ENCODE data around the gene ZNF559.
"Not testable (repeated sequence)": the region's sequence is repeated elsewhere in the genome, so short reads cannot be mapped to it uniquely, and the experiment has no call there.

Gene ZNF559

DNA sequence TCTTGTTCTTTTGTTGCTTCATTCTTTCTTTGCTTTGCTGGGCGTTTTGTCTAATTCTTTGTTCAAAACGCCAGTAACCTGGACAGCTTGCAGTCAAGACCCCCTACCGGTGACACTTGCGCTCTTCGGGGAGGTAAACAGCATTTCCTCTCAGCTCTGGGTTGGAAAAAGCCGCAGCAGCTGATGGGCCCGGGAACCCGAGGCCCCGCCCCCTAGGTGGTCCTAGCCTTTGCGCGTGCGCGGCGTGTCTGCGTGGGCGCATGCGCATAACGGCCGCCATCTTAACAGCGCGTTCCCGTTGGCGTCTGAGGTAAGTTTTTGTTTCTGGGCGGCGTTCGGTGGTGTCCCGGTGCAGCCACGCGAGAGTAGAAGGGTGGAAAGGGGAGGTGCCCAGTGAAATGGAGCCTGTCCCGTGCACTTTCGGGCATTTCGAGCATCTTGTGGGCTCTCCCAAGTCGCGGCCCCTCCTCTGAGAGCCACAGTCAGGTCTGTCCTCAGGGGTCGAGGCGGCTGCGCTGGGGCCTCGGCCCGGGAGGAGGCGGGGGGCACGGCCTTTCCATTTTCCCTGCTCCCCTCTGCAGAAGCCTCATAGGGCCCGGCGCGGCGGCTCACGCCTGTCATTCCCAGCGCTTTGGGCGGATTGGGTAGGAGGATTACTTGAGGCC is at the start of gene ZNF559:
TSS of gene ZNF559 (plus strand) at position 261 of the 665 bp plus-strand sequence. CDS start 14,371 bp downstream, outside the sequence.
- peak; percentile 97 for DNase-seq

DNA sequence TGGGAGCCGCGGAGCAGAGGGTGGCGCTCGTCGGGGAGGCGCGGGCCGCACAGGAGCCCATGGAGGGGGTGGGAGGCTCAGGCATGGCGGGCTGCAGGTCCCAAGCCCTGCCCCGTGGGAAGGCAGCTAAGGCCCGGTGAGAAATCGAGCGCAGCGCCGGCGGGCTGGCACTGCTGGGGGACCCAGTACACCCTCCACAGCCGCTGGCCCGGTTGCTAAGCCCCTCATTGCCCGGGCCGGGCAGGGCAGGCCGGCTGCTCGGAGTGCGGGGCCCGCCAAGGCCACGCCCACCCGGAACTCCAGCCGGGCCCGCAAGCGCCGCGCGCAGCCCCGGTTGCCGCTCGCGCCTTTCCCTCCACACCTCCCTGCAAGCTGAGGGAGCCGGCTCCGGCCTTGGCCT is 40.5 kb upstream of the ZNF559 start:
- peak; percentile 14 for DNase-seq

GRCh38 chr19:9289231-9289884 is 34.6 kb upstream of the ZNF559 start:
- DNase-seq = no peak

GRCh38 chr19:9295411-9295849 is 28.5 kb upstream of the ZNF559 start:
- no peak for DNase-seq

DNA sequence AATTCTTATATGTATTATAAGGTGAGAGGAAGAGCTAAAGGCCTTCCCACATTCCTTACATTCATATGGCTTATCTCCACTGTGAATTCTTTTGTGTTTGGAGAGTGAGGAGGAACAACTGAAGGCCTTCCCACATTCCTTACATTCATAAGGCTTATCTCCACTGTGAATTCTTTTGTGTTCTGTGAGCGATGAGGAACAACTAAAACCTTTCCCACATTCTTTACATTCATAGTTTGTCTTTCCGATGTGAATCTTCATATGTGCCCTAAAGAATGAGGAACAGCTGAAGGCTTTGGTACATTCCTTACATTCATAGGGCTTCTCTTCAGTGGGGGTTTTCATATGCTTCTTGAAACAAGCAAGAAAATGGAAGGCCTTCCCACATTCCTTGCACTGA is 27.6 kb upstream of the ZNF559 start:
- DNase-seq = no peak

- no peak for DNase-seq
Observed at GRCh38 chr19:9306443-9306842, 17.5 kb upstream of the ZNF559 start.

DNA sequence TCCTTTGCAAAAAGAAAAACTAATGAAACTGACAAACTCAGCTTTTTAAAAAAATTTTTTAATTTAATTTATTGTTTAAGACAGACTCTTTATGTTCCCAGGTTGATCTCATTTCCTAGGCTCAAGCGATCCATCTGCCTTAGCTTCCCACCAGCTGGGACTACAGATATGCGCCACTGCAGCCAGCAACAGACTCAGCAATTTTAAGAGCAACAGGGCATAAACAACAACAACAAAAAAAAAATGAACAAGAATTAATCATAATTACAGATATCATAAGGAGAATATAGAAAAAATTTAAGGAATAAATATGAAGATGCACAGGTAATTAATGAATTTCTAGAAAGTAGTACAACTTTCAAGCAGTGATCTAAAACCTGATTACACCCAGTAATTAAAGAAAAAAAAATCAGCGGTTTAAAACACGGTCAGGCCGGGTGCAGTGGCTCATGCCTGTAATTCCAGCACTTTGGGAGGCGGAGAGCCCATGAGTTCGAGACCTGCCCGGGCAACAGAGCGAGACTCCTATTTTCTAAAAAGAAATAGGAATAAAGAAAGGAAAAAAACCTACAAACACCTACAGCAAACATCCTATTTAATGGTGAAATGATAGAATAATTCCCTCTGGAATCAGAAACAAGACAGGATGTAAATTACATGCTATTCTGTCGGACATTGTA is 15.7 kb upstream of the ZNF559 start:
- DNase-seq = no peak

DNA sequence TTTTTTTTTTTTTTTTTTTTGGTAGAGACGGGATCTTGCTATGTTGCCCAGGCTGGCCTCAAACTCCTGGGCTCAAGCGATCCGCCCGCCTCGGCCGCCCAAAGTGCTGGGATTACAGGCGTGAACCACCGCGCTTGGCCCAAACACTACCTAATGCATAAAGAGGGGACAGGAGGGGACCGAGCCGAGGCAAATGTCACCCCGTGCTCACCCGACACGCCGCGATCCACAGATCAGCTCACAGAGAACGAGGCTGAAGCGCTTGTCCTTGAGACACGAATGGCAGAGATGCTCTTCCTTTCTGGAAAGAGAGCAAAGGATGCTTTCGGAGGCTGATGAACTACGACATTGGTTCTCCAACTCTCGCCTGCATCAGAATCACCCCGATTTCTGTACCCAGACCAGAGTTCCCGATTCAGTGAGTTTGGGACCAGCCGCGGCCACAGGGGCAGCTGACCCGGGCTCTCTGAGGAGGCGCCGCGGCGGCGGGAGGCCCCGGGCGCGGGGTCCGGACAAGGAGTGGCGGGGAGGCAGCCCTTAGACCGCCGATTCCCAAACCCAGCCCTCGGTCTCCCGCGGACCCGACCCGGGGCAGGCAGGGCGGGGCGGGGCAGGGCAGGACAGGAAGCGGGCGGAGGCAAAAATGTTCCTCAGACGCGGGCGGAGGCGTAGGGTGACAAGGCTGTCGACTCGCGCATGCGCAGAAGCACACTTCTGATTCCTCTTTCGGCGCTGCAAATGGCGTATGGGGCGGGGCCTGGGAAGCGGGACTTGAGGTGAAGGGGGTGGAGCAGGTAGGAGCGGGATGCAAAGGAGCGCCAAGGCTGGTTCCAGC is 14.6 kb upstream of the ZNF559 start, which contains the start of gene ZNF699:
TSS of gene ZNF699 (minus strand) at position 700 of the 835 bp plus-strand sequence. CDS start 4,719 bp downstream, outside the sequence.
- peak; percentile 99 for DNase-seq

DNA sequence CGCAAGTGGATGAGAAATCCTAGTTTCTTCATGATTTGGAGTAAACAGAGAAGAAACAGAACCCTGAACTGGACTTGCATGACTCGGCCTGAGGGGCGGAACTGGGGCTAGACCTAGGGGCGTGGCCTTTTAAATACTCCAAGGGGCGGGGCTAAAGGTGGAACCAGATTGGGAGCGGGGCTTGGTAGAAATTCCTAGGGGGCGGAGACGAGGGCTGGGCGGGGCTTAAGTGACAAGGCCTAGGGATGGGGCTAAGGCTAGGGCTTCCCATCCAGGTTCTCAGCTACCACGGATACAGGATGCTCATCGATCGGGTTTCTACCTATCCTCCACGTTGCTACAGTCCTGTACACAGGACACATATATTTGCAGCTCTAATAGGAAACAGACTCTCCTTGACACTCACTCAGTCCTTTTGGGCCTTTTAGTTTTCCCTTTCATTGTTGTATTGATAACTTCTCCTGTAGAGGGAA is 14.0 kb upstream of the ZNF559 start:
- no peak for DNase-seq

GRCh38 chr19:9313756-9314155 is 10.2 kb upstream of the ZNF559 start:
- DNase-seq = no peak

- no peak for DNase-seq
Observed at GRCh38 chr19:9321338-9321737, 2.6 kb upstream of the ZNF559 start.

- not testable (repeated sequence) for DNase-seq
Observed at GRCh38 chr19:9321756-9322155, 2.2 kb upstream of the ZNF559 start.

DNA sequence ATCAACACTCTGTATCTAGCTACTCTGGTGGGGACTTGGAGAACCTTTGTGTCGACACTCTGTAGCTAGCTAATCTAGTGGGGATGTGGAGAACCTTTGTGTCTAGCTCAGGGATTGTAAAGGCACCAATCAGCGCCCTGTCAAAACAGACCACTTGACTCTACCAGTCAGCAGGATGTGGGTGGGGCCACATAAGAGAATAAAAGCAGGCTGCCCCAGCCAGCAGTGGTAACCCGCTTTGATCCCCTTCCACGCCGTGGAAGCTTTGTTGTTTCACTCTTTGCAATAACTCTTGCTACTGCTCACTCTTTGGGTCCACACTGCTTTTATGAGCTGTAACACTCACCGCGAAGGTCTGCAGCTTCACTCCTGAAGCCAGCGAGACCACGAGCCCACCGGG is 1.8 kb upstream of the ZNF559 start:
- DNase-seq = not testable (repeated sequence)

DNA sequence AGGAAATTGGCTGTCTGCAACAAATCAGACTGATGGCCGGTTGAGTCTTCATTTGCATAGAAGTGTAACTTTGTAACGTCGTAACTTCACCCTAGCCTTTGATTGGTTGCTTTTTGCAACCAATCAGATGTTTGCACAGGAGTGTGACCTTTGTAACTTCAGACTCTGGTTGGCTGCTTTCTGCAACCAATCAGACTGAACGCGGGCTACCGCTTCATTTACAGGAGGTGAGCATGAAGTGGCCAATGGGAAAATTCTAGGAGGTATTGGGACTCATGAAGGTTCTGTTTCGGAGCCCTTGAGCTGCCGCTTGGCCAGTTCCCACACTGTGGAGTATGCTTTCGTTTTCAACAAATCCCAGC is 441 bp upstream of the ZNF559 start:
- DNase-seq = peak; percentile 33

DNA sequence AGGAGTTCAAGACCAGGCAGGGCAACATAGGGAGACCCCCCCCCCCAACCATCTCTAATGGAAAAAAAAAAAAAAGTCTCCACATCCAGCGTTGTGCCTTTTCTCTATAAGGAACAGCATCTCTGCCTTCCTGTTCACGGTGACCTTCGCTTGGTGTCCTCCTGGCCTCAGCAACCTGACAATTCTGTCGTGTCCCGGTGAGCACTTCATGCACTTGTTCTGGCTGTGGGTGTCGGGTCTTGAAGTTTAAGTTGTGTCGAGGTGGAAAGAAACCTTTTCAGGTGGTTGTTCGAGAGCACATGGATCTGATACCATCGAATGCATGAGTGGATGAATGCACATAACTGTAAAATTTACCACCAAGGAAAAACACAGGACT is 594 bp downstream of the ZNF559 start:
- DNase-seq = no peak

DNA sequence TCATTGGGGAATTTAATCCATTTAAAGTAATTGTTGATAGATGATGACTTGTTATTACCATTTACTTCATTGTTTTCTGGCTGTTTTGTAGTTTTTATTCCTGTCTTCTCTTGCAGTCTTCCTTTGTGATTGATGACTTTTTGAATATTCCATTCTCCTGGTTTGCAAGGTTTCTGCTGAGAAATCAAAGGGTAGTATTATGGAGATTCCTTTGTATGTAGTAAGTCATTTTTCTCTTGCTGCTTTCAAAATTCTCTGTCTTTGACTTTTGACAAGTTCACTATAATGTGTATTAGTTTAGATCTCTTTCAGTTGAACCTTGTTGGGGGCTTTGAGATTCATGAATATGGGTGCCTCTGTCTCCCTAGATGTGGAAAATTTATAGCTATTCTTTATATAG is 6.0 kb downstream of the ZNF559 start:
- DNase-seq = no peak

GRCh38 chr19:9342610-9343304 is 18.8 kb downstream of the ZNF559 start:
- DNase-seq = no peak

DNA sequence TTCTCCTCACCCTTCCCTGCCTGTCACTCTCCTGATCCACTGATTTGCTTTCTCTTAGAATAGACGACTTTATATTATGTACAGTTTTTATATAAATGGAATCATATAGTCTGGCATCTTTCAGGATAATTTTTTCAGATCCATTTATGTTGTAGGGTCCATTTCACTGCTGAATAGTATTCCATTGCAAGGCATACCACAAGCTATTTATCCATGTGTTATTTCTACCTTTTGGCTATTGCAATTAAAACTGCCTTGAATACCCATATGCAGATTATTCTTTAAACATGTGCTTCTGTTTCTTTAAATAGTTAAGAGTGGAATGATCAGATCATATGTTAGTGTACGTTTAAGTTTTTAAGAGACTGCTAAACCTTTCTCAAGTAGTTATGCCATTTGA is 21.0 kb downstream of the ZNF559 start:
- no peak for DNase-seq

DNA sequence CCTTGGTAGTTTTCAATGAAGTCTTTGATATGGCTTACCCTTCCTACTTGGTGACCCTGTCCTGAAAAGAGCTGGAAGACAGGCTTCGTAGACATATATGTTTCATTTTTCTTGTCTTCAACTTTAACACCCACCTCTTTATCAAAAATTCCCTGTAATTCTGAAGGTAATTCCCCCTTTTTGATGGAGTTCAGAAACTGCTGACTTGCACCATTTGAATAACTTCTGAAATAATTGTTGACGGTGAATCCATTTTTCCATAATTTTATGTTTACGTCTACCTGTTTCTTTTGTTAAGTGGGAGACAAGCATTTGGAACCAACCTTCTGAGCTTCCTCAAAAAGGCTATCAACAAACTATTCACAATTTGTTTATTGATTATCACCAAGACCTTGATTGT is 24.3 kb downstream of the ZNF559 start:
- no peak for DNase-seq

DNA sequence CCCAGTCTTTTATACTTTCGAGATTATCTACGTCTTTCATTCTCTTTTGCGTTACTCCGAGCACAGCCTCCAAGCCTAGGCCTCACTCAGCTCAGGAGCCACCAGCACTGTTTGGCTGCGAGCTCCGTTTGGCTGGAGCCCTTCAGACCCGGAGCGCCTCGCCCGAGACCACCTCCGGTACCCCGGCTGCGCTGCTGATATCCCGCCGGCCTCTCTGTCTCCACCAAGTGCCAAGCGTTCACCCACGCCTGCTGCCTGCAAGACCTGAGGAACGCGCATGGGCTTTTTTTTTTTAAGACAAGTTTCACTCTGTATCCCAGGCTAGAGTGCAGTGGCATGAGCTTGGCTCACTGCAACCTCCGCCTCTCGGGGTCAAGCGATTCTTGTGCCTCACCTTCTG is 24.7 kb downstream of the ZNF559 start:
- DNase-seq = no peak

DNA sequence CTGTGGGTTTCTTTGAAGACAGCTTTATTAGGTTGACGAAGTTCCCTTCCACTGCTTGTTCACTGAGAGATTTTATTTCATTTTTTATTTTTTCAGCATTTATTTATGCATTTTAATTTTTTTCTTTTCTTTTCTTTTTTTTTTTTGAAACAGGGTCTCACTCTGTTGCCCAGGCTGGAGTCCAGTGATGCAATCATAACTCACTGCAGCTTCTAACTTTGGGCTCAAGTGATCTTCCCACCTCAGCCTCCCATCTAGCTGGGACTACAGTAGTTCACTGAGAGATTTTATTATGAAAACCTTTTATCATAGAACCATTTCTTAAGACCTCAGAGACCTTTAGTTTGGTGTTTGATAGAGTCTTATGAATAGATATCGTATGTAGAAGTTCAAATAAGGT is 28.5 kb downstream of the ZNF559 start:
- DNase-seq = no peak

DNA sequence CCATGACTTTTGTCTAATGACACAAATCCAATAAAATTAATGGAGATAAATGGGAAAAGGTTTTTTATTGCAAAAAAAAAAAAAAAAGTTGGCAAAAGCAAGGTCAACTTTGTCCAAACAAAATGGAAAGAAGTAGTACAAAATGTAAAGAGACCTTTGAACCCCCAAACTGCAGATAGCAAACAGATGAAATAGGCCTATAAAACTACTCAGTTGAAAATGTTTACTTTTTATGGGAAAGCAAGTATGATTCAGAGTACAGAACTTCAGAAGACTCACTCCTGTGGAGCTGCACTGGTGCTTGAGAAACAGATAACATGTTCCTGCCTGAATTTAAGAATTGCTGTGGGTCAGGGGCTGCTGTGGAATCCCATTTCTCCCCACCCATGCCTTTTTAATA is 29.0 kb downstream of the ZNF559 start:
- DNase-seq = no peak

Measured in activated gamma-delta T cell treated with Interleukin-2 at 50 U/mL for 16 hours (primary cell).